Measurements from ENCODE around the gene ANOS1.

GRCh38 chrX:8636497-8636896 is 95.4 kb downstream of the ANOS1 start:
- TF ChIP-seq, protein P1, sequence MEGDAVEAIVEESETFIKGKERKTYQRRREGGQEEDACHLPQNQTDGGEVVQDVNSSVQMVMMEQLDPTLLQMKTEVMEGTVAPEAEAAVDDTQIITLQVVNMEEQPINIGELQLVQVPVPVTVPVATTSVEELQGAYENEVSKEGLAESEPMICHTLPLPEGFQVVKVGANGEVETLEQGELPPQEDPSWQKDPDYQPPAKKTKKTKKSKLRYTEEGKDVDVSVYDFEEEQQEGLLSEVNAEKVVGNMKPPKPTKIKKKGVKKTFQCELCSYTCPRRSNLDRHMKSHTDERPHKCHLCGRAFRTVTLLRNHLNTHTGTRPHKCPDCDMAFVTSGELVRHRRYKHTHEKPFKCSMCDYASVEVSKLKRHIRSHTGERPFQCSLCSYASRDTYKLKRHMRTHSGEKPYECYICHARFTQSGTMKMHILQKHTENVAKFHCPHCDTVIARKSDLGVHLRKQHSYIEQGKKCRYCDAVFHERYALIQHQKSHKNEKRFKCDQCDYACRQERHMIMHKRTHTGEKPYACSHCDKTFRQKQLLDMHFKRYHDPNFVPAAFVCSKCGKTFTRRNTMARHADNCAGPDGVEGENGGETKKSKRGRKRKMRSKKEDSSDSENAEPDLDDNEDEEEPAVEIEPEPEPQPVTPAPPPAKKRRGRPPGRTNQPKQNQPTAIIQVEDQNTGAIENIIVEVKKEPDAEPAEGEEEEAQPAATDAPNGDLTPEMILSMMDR (IDR thresholded peaks at IDR 0.05) = no peak
- TF ChIP-seq POLR2AphosphoS5 (IDR thresholded peaks at IDR 0.05; ENCODE audit: low read depth, low read length) (no peak), SIN3A (IDR thresholded peaks at IDR 0.05; ENCODE audit: borderline replicate concordance, insufficient read depth, low read depth, low read length) (no peak), REST (IDR thresholded peaks at IDR 0.05; ENCODE audit: insufficient read depth in 1 of 2, low read depth in 2 of 2, low read length in 1 of 2) (no peak), TCF7L2 (IDR thresholded peaks at IDR 0.05; ENCODE audit: low read depth, low read length) (no peak)

Data from Panc1 (cell line).